HG03060 (cell line): ENCODE data around the gene FLT1.

Experiments used
- ATAC-seq: cut with Tn5 transposase; IDR thresholded peaks from one replicate; pipeline ENCODE4 v1.9.1; 2021; ENCODE audit warnings: low read depth, moderate number of reproducible peaks; ENCODE audit not compliant: unreplicated experiment

Gene FLT1

GRCh38 chr13:28464861-28465460 is 30.0 kb downstream of the FLT1 start:
- ATAC-seq: no peak

- no peak for ATAC-seq
Measured at GRCh38 chr13:28463481-28463880, 31.4 kb downstream of the FLT1 start.

DNA sequence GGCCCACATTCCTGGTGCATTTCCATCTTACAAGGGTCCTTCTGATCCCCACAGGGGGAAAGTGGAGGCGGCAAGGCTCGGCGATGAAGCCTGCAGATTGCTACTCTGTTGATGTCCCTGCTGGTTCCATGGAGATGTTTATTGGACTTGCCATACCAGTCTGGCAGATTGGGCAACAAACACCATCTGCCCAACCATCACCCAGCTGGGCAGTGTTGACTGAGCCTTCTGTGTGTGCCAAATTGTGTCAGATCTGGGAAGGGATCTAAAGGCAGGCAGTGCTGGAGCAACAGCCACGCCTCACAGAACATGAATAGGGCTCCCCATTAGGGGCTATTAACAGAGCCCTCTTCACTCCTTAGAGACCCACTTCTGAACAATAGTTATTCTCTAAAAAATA is 35.0 kb downstream of the FLT1 start:
- no peak for ATAC-seq

DNA sequence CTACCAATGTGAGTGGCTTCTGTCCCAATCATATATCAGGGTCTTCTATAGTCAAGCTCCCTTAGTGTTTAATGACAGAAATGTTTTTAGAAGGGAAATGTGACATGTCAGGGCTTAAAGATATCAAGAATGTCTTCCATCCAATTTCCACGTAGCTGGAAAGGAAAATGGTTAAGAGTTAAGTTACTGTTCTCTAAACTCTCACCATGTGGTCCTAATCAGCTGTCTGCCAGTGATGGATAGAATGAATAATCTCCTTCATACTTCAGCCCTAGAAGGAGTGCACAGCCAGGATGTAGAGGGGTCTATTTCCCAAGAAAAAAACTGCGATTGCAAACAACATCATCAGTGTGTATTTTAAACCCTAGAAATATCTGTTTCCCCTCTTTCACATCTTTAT is 36.3 kb downstream of the FLT1 start:
- no peak for ATAC-seq

DNA sequence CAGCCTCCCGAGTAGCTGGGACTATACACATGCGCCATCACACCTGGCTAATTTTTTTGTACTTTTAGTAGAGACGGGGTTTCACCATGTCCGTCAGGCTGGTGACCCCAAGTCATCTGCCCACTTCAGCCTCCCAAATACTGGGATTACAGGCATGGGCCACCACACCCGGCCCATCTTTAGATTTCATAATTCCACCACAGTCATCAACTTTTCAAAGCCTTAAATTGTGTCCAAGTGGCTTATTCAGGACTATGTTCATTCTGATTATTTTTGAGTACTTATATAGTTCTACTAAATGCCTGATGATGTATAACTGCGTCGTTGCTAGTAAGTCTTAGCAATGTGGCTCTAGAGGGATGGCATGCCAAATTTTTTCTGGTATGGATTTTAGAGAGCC is 36.9 kb downstream of the FLT1 start:
- no peak for ATAC-seq

DNA sequence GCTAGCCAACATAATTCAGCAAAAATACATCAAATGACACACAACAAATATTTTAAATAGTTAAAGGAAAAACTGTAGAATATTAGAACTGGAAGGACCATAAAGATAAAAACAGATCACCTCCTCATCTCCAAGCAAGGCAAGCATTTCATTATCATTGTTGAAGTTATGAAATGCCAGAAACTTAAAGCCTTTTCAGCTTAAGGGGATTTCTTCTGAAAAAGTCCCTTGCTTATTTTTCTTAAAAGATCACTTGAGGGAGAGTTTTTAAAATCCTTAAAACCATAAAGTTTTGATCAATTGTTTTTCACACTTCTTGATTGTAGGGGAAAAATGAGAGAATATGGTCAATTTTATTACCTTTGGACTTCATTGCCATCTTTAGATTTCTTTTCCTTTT is 37.4 kb downstream of the FLT1 start:
- no peak for ATAC-seq

DNA sequence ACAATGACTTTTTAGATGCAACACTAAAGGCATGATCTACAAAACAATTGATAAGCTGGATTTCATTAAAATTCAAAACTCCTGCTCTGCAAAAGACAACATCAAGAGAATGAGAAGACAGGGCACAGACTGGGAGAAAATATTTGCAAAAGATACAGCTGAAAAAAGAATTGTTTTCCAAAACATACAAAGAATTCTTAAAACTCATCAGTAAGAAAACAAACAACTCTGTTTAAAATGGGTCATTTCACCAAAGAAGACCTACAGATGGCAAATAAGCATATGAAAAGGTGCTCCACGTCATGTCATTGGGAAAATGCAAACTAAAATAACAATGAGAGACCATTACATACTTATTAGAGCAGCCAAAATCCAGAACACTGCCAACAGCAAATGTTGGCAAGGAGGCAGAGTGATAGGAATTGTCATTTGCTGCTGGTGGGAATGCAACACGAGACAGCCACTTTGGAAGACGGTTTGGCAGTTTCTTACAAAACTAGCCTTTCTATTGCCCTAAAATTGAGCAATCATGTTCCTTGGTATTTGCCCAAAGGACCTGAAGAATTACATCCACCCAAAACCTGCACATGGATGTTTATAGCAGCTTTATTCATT is 39.2 kb downstream of the FLT1 start:
- ATAC-seq: no peak

DNA sequence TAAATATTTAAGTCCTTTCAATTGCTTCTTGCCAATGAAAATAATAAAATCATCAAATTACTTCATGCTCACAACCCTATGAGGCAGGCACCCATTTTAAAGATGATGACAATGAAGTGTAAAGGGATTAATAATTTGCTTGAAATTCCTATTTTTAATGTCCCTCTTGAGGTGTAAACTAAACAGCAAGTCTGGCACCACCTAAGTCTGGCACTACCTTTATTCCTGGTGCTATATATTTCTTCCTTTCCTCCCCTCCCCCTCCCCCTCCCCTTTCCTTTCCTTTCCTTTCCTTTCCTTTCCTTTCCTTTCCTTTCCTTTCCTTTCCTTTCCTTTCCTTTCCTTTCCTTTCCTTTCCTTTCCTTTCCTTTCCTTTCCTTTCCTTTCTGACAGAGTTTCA is 42.2 kb downstream of the FLT1 start:
- no peak for ATAC-seq

DNA sequence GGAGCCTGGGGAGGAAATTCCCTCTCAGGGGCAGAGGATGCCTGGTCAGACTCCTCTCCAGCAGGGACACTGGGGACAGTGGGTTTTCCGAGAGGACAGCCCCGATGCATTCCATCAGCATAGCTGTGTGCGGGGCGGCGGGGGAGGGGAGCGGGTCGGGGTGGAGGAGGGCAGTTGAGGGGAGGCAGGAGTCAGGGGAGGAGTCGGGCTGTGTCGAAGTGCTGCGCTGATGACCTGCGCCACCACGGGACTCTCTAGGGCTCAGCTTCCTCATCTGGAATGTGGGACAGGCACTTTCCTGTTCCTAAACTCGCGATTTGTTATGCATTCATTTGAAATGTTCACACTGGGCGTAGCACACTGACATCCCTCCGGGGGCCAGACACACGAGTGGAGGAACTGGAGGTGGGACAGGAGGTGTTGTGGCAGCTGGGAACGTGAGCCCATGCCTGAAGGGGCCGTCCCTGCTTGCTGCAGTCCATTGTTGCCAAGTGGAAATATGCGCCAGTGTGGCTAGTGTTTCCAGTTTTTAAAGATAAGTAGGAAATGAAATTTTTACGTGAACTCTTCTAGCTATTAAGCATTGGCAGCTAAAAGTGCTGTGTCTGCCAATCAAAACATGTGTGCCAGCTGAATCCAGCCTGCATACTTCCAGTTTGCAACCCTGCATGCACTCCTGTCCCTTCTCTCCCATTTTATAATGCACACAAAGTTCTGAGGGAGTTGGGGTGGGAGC is 43.3 kb downstream of the FLT1 start:
- no peak for ATAC-seq

DNA sequence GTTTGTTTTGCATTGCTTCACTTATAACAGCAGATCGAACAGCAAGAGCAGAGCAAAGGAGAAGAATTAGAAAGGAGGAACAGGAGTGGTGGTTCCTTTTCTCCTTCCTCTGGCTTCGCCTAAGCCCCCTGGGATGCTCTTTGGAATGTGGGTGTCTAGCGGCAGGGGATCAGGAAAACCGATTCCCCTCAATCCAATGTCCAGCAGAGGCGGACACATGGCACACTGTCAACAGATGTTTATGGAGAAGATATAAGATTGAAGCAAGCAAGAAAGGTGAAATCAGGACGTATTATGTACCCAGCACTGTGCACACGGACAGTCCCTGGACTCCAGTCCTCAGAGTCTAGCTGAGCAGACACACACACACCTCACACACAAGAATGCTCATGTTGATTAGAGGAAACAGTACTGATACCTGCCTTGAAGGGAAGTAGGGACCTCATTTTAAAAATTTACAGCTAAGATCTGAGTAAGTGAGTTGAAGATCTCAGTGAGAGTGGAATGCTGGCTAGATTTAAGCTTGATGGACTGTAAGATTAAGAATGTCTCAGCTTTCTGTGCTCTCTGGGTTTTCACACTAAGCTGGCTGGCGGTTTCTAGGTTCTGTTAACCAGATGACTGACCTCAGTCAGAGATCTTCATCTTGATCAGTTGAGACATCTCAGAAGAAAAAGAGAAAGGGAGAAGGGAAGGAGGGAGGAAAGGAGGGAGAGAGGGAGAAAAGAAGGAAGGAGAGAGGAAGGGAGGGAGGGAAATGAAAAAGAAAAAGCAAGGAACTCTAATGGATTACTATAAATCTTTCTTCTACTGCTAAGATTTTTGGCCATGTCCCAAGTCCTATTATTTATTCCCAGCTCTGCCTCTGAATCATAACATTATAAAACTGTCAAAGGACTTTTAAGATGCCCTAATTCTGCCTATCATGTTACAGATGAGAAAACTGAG is 44.8 kb downstream of the FLT1 start:
- ATAC-seq: no peak

DNA sequence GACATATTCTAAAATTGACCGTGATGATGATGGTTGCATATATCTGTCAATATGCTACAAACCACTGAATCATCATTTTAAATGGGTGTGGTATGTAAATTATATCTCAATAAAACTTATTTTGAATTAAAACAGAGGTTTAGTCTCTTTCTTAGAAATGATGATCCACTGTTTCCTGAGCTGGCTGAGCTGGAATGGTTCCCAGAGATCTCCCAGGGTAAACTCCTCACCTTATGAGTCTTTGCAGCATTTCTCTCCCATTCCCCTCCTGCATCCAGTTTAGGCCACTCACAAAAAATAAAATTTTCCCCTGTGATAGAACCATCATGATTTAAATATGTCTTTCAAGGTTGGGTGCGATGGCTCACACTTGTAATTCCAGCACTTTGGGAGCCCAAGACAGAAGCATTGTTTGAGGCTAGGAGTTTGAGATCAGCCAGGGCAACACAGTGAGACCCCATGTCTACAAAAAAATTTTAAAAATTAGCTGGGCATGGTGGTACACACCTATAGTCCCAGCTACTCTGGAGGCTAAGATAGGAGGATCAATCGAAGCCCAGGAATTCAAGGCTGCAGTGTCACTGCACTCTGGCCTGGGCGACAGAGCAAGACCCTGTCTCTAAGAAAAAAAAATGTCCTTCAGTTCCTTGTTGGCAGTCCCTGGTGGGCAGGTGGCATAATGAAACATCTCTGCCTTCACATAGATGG is 46.1 kb downstream of the FLT1 start:
- no peak for ATAC-seq

DNA sequence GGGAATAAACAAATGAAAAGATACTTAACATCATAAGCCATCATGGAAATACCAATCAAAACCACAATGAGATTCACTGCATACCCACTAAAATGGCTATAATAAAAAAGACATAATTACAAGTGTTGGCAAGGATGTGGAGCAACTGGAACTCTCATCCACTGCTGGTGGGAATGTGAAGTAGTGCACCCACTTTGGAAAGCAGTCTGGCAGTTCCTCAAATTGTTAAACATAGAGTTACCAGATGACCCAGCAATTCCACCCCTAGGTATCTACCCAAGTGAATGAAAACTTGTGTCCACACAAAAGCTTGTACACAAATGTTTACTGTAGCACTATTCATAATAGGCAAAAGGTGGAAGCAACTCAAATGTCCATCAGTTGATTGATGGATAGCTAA is 46.9 kb downstream of the FLT1 start:
- no peak for ATAC-seq

- ATAC-seq: no peak
Measured at GRCh38 chr13:28447206-28447605, 47.7 kb downstream of the FLT1 start.

DNA sequence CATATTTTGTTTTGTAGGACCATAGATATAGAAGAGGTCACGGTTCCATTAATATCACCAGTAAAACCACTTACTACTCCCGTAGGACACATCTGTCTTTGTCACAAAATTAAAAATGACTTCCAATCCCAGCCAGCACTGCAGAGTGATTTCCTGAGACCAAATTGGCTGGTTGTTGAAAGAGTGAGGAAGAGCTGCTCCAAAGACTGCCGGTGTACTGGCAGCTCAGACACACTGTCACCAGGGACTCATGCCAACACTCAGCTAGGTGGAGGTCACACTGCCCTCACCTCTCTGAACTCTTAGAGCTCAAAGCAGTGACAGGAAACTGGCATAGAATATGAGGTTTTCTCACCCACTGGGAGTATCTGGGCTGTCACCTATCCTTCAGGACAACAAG is 52.1 kb downstream of the FLT1 start:
- no peak for ATAC-seq

- ATAC-seq: no peak
Measured at GRCh38 chr13:28441529-28441928, 53.4 kb downstream of the FLT1 start.

GRCh38 chr13:28440774-28441504 is 54.0 kb downstream of the FLT1 start:
- ATAC-seq: no peak

DNA sequence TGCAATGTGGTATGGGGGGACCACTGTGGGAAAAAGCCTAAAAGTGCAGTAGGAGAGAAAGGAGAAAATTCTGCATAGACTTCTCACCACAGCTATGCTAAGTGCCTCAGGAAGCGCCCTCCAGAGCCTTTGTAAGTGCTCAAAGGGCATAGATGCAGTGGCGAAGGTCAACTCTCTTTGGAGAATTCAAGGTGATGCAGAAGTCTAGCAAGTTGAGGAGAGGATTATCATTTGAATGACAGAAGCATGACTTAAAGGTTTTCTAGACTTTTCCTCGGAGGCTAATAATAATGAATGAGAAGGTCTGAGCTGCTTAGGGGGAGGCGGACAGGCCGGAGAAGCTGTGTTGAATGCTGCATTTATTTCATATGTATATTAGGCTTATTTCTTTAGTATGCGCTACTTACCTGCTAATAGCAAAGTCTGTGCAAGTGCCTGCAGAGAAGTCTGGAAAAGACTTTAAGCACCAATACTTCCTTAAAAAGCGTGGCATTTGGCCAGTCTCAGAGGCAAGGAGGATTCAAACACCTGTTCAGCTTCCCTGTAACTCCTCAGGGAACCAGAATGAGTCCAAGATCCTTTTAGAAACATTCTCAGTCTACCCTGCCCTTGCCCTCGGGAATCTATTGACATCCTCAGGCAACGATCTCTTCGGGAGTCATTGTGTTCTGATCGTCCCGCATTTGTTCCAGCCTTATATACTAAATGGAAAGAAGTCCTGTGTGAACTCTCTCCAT is 56.2 kb downstream of the FLT1 start:
- no peak for ATAC-seq

DNA sequence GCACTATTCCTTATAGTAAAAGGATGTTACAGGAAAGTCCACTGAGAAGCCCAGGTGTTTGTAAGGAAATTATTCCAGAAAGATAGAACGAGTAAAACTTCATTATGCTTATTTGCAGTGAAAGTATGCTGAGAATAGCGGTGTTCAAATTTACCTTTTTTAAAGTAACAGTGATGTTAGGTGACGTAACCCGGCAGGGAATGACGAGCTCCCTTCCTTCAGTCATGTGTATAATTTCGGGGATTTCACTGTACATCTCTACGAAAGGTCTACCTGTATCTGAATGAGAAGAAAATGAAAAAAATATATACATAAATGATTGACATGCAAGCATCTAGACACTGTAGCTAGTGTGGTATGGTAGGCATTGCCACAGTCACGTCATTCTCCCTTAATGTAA is 56.9 kb downstream of the FLT1 start:
- no peak for ATAC-seq

GRCh38 chr13:28435917-28436316 is 59.0 kb downstream of the FLT1 start:
- no peak for ATAC-seq
